HG03469 (cell line): ENCODE data around the gene PLCB1.

Experiments used
- ATAC-seq: cut with Tn5 transposase; IDR thresholded peaks from one replicate; pipeline ENCODE4 v1.9.1; 2021; ENCODE audit warnings: mild to moderate bottlenecking, moderate library complexity, moderate number of reproducible peaks; ENCODE audit not compliant: unreplicated experiment

PLCB1 gene

GRCh38 chr20:8744228-8744844 is 612.3 kb downstream of the PLCB1 start:
- no peak for ATAC-seq

DNA sequence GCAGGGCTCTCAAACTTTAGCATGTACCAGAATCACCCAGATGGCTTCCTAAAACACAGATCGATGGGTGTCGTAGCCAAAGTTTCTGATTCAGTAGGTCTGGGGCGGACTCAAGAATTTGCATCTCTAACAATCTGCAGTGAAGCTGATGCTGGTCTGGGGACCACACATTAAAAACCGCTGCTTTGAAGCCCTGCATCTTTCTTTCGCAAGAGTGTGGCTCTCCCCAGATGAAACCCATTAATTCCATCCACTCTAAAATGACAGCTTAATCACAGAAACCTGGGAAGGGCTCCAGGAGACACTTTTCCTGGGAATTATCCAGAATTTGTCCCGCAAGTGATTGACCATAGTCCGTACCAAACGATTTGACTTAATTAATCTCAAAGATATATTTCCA is 617.0 kb downstream of the PLCB1 start:
- no peak for ATAC-seq

- no peak for ATAC-seq
Observed at GRCh38 chr20:8749986-8750385, 617.9 kb downstream of the PLCB1 start.

DNA sequence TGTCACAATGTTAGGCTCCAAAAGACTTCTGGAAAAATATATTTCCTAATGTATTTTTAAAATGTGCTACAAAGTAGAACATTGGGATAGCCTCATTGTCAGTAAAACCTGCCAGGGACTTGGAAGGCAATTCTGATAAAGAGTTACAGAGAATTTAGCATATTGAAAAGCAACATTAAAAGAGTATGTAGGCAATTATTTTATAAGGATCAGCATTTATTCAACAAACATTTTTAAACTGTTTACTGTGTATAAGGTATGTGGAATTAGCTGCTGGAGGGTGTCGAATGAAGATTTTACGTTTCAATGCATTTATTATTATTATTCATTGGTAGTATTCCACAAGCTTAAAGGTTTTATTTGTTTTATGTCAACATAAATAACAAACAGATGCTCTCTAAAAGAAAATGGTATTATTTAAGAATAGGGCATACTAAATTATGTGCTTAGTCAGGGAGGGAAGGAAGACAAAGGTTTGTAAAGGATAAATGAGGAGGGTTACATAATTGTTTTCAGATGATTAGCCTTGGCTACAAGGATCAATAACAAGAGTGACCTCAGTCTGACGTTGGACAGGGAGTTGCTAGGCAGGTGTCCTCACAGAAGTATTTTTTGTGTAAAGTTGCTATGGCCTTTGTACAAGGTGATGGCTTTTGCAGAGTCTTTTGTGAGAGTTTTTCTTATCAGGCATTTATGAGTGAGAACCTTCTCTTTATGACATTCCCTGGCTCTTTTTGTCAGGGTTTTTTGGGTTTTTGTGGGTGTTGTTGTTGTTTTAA is 623.5 kb downstream of the PLCB1 start:
- no peak for ATAC-seq

GRCh38 chr20:8756410-8756809 is 624.3 kb downstream of the PLCB1 start:
- no peak for ATAC-seq

- ATAC-seq = no peak
Observed at GRCh38 chr20:8757146-8757545, 625.1 kb downstream of the PLCB1 start.

GRCh38 chr20:8764344-8764962 is 632.4 kb downstream of the PLCB1 start:
- no peak for ATAC-seq

DNA sequence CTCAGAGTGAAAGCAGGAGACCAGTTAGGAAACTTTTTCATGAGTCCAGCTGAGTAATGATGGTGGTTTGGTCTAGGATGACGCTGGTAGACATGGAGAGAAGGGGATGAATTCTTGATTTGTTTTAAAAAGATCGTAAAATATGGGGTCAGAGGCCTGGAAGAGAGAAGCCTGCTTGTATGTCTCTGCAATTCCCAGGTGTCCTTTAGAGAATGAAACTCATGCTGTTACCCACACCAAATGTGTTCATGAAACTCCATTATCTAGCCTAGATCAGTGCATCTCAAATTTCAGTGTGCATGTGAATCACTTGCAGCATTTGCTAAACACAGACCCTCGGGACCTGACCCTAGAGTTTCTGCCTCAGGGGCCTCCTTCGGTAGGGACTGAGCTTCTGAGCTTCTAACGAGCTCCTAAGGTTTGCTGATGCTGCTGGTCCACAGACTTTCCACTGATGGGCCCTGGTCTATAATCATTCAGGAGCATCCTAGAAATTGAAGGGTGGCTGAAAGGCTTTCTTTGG is 634.9 kb downstream of the PLCB1 start:
- ATAC-seq = no peak

DNA sequence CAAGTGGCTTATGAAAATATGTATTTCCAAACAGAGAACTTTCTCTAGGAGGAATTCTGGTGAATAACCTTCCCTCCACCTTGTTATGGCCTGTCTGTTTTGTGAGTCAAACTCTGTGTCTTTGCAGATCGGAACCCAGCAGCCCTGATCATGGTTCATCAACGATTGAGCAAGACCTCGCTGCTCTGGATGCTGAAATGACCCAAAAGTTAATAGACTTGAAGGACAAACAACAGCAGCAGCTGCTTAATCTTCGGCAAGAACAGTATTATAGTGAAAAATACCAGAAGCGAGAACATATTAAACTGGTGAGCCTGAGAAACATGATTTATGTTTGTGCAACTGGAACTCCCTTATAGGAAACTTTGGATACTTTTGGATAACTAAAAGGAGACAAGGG is 642.3 kb downstream of the PLCB1 start:
- ATAC-seq = no peak

GRCh38 chr20:8777911-8778310 is 645.8 kb downstream of the PLCB1 start:
- ATAC-seq = no peak

- no peak for ATAC-seq
Observed at GRCh38 chr20:8778387-8778786, 646.3 kb downstream of the PLCB1 start.

DNA sequence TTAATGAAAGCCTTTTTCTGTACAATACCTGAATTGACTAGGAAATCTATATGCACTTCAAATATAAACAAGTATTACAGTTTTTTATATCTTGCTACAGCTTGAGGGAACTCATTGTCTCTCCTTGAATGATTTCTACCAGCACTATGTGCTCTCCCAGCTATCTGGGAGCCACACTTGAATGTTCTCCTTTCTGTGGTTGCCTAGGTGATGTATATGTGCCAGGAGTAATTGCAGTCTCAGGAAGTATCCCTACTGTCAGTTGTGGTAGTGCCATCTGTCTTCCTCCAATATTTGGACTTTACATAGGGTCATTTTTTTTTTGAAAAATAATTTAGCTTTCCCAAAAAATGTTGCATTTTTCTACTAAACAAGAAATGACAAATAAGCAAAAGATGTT is 648.8 kb downstream of the PLCB1 start:
- ATAC-seq = no peak

DNA sequence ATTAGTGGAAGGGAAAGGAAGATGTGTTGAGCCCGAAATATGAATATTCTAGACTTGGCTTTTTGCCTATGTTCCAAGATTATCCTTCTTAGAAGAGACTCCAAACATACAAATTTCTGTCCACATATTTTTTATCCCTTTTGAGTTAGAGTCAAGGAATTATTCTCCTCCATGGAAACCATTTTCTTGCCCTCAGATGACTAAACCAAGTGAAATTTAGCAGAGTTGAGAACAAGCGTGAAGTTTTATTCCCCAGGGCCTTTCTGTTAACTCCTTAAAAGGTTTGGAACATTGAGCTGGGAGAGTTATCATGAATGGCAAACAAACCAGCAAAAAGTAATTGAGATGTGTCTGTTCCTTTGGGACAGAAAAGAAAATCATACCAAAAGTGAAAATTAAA is 650.7 kb downstream of the PLCB1 start:
- ATAC-seq = no peak

DNA sequence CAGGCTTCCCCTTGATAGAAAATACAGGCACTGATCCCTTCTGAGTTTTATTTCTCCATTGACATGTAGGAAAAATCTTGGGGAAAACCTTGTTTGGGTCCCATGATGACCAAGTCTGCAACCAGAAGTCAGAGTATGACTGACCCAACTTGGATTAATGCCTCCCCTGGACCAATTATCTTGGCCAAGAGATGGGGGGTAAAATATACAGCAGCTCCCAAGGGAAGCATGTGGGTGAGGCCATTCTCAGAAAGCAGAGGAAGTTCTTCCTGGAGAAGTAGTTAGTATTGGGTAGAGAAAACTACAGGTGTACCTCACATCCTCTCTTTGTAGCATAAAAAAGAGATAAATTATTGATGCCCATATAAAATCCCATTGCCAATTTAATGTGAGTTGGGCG is 651.7 kb downstream of the PLCB1 start:
- no peak for ATAC-seq

DNA sequence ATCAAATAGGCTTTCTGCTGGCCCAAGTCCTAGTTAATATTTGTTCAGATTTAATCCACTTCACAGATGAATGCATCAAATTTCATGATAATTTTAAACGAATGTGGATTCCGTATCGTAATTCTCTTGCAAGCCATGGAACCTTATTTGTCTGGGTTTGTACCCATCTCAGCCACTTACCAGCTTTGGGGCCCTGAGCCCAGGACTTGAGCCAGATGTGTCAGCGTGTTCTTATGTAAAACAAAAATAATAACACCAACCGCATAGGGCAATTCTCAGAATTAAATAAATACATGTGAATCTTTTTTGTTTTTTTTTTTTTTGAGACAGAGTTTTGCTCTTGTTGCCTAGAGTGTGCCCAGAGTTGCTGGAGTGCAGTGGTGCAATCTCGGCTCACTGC is 654.3 kb downstream of the PLCB1 start:
- no peak for ATAC-seq

DNA sequence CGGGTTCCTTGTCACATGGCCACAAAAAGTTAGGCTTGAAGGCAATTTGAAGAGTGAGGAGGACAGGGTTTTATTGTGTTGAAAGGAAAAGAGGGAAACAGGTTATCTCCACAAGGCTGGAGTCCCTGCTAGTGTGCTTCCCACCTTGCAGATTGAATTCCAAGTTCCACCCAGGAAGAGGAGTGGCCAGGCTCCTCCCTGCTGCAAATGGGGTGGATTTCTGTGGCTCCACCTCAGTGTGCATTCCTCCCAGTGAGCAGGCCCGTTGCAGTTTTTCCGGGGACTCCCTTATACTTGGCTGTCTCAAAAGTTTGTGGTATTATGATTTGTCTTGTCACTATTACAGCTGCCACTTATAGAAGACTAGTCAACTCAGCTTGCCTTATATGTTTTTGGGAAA is 655.0 kb downstream of the PLCB1 start:
- no peak for ATAC-seq

DNA sequence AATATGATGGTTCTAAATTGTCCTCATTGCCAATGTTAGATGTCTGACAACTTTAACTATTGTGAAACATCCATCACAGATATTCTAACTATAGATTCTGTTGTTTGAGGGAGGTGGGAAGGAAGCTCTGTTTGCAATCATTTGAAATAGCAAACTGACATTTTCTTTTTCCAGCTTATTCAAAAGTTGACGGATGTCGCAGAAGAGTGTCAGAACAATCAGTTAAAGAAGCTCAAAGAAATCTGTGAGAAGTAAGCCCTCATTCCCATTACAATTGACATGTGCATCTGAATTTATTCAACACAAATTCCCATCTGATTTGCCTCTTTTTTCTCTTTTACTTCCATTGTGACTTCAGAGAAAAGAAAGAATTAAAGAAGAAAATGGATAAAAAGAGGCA is 656.2 kb downstream of the PLCB1 start:
- ATAC-seq = no peak

- no peak for ATAC-seq
Observed at GRCh38 chr20:8788831-8789230, 656.8 kb downstream of the PLCB1 start.

DNA sequence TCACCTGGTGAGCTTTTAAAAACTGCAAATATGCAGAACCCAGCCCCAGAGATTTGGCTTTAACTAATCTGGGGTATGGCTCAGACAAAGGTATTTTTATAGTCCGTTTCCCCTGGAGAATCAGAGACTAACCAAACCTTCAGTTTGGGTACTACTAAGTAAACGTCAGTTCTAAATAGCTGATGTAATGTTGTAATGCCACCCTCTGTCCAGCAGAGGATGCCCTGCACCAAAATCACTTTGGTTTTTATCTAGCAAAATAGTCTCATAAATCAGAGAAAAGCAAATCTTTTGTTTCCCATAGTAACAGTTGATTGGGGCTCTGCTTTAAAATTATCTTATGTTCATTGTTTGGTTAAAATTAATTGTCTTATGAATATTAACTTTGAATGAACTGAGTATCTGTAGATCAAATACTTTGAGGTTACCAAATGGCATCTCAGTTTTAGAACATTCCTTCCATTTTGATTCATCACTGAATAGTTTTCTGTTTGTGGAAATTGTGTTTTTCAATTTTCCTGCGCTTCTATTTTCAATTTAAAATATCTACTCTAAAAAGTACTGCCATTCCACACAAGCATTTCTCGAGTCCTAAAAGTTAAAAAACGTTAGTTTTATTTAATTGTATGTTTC is 658.5 kb downstream of the PLCB1 start:
- peak; percentile 72 for ATAC-seq

DNA sequence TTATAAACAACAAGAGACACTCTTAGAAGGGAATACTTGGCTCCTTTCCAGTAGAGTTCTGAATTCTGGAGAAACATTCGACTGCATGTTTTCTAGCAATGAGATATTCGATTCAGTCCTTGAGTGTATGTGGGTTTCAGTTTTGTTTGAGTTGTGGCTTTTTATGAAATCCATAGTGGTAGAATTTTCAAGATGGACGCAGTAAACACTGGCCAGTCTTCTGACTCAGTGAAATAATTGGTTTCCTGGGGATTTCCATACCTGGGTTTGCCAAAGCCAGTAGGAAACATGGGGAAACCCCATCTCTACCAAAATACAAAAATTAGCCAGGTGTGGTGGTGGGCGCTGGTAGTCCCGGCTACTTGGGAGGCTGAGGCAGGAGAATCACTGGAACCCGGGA is 663.3 kb downstream of the PLCB1 start:
- no peak for ATAC-seq

DNA sequence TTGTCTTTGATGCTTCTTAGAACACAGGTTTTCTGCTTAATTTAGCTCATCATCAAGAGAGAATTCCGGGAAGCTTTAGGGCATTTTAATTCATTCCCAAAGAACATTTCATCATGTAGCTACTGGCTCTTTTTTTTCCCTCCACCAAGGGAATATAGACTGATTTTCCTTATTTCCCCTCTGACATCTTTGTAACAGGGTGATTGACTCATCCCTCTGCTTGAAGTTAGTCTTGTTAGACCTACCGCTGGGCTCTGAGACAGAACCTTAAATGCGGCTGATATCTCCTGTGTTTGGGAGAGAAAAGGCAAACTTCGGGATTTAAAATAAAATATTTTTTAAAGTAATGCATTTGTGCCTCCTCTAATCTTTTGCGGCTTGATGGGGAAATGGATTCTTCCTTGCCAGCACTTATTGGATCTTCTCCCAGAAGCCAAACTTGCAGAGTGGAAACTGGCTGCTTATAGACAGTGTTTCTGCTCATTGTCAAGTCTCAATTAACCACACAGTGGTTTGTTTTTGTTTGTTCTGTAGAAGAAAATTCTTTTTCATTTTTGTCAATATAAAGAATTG is 664.1 kb downstream of the PLCB1 start:
- no peak for ATAC-seq
